Activated naive CD8-positive, alpha-beta T cell treated with anti-CD3 and anti-CD28 coated beads, Interleukin-2, amount 50 U/mL, for 24 hours (primary cell): ENCODE measurements around the gene CIAO2A.

Experiments
- ATAC-seq: fragments of 150-1000 bp; cut with Tn5 transposase; one replicate; pipeline ENCODE4 v1.10.0; 2021
- DNase-seq: peaks from one replicate; pipeline ENCODE4 v3.0.0; 2021
- H3K27ac Mint-ChIP-seq: one replicate; pipeline ENCODE4 v1.8.0; 2021; ENCODE audit warnings: mild to moderate bottlenecking, mixed read lengths
- H3K27me3 Mint-ChIP-seq: one replicate; pipeline ENCODE4 v1.8.0; 2021; ENCODE audit warnings: mixed read lengths
- H3K36me3 Mint-ChIP-seq: one replicate; pipeline ENCODE4 v1.8.0; 2021; ENCODE audit warnings: low read depth, mixed read lengths
- H3K4me1 Mint-ChIP-seq: one replicate; pipeline ENCODE4 v1.8.0; 2021; ENCODE audit warnings: mixed read lengths
- H3K4me3 Mint-ChIP-seq: one replicate; pipeline ENCODE4 v1.8.0; 2021; ENCODE audit warnings: mild to moderate bottlenecking, moderate library complexity, mixed read lengths
- H3K9me3 Mint-ChIP-seq: one replicate; pipeline ENCODE4 v1.8.0; 2021; ENCODE audit warnings: mixed read lengths

Gene CIAO2A

DNA sequence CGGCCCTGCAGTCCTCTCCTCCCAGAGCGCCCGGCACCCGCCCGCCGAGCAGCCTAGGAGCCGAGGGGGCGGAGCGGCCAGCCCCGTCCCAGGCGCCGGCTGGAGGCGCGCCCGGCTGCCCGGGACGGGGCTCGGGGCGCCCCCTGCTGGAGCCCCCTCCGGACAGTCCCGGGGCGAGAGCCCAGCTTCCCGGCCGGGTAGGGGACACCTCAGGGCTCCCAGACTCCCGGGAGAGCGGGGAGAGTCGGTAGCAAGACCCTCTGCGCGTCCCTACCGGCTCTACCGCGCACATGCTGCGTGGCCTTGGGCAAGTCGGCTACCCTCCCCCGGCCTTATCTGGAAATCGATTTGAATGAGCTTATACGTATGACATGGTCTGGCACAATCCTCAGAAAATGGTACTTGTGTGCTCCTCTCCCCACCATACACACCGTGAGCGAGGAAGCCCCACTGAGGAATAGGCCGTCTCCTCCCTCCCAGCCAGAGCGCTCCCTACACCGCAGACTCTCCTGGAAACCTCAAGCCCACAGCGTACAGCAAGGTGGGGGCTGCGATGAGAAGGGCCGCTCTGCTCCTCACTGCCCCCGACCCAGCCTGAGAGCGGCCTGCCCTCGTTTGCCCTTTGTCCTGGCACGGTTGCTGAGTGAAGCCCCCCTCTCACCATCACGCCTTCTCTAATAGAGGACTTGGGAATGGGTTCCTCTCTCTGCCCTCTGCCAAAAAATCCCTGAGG lies 47.1 kb downstream of the CIAO2A start, which contains the start of gene DAPK2:
Gene DAPK2 (minus strand): TSS at position 65 of the 733 bp plus-strand sequence. CDS start 6,224 bp downstream, outside the sequence.
- Mint-ChIP-seq H3K36me3 (no peaks in the 10 kb centered on the region), H3K27me3 (peaks cover 22% of the 10 kb centered on the region), H3K27ac (peak within 1 kb of the TSS; percentile 55), H3K4me3 (peak within 1 kb of the TSS; percentile 76), H3K9me3 (no peaks in the 10 kb centered on the region), H3K4me1 (peaks cover 22% of the 10 kb centered on the region)
- ATAC-seq (peak; percentile 93), DNase-seq (peak; percentile 74)

DNA sequence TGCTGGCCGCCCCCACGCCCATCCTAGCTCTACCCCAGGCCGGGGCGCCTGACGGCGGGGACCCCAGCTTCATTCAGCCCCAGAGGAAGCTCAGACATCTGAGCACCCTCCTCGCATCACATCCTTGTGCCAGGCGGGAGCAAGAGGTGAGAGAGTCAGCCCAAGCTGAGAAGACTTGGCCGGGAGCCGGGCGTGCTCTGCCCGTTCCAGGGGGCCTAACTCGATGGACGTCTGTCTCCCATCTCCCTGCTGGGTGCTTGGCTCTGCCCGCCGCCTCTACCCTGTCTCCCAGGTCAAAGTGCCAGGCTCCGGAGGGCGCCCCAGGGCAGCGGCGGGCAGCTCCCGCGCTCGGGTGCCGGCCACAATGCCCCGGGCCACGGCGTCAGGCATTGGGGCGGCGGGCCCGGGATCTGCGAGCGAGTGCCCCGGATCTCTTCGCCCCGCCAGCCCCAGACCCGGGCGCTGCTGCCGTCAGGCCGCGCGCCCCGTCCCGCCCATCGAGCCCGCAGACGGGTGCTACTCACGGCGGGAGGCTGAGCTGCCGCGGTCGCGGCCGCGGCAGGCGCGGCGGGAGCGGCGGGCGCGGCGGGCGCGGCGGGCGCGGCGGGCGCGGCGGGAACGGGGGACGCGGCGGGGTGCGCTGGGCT lies 47.7 kb downstream of the CIAO2A start:
- Mint-ChIP-seq H3K27ac (no peak overlapping the region), H3K4me3 (peak overlapping the region; percentile 59), H3K27me3 (peaks cover 22% of the 10 kb centered on the region), H3K4me1 (peaks cover 22% of the 10 kb centered on the region), H3K9me3 (no peaks in the 10 kb centered on the region), H3K36me3 (no peaks in the 10 kb centered on the region)
- DNase-seq (no peak), ATAC-seq (peak; percentile 34)

DNA sequence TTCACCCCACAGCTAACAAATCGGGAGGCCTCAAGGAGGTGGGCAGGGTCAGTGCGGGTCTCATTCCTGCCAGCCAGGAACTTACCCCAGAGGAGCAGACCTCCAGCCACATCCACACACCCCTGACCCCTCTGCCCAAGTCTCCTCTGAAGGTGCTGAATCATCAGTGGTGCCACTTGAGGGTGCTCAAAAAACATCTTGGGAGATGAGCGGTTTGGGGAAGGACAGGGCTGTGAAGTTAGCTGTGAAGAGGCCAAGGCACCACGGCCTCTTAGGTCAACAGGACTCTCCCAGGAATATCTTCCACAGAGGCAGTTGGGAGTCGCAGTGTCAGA lies 48.6 kb downstream of the CIAO2A start:
- Mint-ChIP-seq H3K27me3 (peaks cover 22% of the 10 kb centered on the region), H3K9me3 (no peaks in the 10 kb centered on the region), H3K27ac (no peak overlapping the region), H3K4me3 (no peak overlapping the region), H3K36me3 (no peaks in the 10 kb centered on the region), H3K4me1 (peaks cover 20% of the 10 kb centered on the region)
- no peak for DNase-seq
- ATAC-seq = no peak

DNA sequence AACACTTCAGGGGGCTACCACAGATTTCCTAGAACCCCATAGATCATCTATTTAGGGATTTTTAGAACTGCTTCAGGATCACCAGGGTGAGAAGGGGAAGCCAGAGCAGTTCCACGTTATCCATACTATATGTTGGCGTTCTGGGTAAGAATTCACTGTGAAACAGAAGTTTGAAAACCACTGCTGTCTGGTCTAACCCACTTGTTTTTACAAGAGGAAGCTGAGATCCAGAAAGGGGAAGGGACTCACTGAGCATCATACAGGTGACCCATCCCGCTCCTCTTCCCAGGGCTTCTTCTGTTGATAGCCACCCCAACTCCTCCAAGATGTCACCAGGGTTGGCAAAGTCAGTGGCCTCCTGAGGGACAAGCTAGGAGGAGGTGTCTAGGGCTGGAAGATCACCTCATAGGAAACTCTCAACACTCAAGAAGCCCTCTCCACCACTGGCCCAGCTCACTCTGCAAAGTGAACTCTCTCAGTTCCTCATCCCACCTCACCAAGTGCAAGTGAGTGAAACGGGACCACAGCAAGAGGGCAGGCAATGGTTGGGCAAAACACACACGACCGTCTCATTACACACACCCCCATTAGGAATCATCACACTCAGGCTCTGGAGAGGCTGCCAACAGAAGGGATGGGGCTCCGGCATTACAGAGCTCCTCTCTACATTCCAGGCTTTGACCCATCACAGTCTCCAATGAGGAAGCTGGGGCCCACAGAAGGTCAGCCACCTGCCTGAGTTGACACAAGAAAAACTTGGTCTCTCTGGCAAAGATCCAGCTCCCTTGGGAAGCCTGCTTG lies 49.1 kb downstream of the CIAO2A start:
- DNase-seq = no peak
- H3K36me3 Mint-ChIP-seq = no peaks in the 10 kb centered on the region
- ATAC-seq = no peak
- H3K4me3 Mint-ChIP-seq = no peak overlapping the region
- H3K9me3 Mint-ChIP-seq = no peaks in the 10 kb centered on the region
- H3K27me3 Mint-ChIP-seq = peaks cover 22% of the 10 kb centered on the region
- H3K4me1 Mint-ChIP-seq = peaks cover 20% of the 10 kb centered on the region
- no peak overlapping the region for H3K27ac Mint-ChIP-seq

DNA sequence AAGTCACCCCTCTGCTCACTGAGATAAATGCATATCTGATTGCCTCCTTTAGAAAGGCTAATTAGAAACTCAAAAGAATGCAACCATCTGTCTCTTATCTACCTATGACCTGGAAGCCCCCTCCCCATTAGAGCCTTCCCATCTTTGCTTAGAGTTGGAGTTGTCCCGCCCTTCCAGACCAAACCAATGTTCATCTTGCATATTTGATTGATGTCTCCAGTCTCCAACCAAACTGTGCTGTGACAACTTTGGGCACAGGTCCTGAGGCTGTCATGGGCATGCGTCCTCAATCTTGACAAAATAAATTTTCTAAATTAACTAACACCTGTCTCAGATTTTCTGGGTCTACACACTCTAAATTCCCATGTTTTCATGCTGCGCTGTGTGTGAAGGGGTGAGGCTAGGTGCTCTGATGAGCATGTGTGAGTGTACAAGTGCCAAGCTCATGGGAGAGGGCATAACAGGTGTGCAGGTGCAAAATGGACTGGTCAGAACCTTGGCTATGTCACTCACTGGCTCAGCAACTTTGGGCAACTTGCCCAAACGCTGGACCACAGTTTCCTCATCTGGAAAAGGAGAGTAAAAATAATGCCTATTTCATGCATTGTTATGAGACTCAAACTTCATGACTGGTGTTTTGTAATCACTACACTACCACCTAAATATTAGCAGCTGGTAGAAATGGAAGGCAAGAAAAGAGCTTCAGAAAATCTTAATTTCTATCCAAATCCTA lies 54.6 kb downstream of the CIAO2A start:
- H3K4me1 Mint-ChIP-seq = no peaks in the 10 kb centered on the region

DNA sequence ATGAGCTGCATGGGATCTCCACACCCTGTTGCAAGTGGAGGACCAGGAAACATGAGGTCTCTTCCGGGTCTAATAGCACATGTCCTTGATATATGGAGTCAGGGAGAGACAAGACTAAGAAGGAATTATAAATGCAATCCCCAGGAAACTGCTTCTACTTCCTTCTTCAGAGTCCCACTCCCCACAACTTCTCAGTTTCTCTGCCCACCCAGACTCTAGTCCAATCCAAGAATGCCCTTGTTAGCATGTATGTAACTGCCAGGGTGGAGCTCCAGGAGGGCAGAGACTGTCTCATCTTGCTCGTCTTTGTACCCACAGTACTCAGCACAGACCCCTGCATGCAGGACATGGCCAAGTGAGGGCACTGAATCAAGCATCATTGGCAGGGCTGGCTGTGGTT lies 55.7 kb downstream of the CIAO2A start:
- ATAC-seq (no peak), DNase-seq (no peak)
- Mint-ChIP-seq H3K27ac (no peak overlapping the region), H3K36me3 (no peaks in the 10 kb centered on the region), H3K4me1 (peaks cover 1% of the 10 kb centered on the region), H3K9me3 (no peaks in the 10 kb centered on the region), H3K27me3 (no peaks in the 10 kb centered on the region), H3K4me3 (no peak overlapping the region)

More for the DNA sequence above, 54.6 kb downstream of the CIAO2A start:
- ATAC-seq = no peak
- Mint-ChIP-seq H3K4me3 (no peak overlapping the region), H3K27ac (no peak overlapping the region), H3K36me3 (no peaks in the 10 kb centered on the region), H3K27me3 (no peaks in the 10 kb centered on the region), H3K9me3 (no peaks in the 10 kb centered on the region)
- no peak for DNase-seq

DNA sequence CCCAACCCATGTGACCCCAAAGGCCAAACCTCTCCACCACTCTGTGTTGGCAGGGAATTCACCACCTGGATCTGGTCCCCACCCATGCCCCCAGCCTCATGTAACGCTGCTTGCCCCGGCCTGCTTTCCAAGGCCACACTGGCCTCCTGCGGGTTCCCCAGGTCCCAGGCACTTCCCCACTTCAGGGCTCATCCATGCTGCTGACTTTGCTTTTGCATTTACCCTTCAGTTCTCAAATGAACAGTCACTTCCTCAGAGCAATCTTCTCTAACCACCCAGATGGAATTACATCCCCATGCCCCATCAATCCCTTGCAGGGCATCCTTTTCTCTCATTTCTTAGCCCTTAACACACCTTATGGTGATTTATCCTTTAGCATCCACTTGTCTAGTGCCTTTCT lies 56.5 kb downstream of the CIAO2A start:
- Mint-ChIP-seq H3K27ac (no peak overlapping the region), H3K27me3 (no peaks in the 10 kb centered on the region), H3K36me3 (no peaks in the 10 kb centered on the region), H3K4me3 (no peak overlapping the region), H3K4me1 (peaks cover 5% of the 10 kb centered on the region), H3K9me3 (no peaks in the 10 kb centered on the region)
- DNase-seq (no peak), ATAC-seq (no peak)

DNA sequence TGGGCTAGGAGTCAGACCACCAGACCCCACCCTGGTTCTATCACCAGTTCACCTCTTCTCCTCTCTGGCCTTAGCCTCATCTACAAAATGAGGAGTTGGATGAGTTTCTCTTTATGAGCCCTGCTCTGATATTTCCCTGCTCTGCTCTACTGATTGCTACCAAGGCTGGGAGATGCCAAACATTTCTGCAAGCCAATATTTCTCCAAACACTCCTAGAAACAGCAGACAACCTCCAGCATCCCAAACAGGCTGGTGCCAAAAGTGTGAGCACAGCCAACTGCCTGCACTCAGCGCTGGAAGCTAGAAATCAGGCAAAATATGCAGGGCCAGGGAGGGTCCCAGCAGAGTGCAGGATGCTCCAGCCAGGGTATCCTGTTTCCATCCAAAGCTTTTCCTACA lies 58.1 kb downstream of the CIAO2A start:
- Mint-ChIP-seq H3K27ac (no peak overlapping the region), H3K4me1 (peaks cover 9% of the 10 kb centered on the region), H3K27me3 (no peaks in the 10 kb centered on the region), H3K4me3 (no peak overlapping the region), H3K36me3 (no peaks in the 10 kb centered on the region), H3K9me3 (no peaks in the 10 kb centered on the region)
- ATAC-seq = no peak
- DNase-seq = no peak

DNA sequence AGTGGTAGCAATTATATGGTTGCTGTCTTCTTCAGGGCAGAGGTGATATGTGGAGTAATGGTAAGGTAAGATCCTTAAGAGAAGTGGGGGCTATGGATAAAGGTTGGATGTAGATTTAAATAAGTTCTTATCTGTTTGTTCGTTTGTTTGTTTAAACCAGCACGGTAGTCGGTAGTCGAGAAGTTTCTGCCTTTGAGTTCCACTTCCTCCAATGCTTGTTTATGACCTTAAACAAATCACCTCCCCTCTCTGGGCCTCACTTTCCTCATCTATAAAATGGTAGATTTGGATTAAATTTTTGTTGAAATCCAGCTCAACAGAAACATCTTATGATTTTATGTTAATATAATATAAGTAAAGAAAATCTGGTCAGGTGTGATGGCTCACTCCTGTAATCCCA lies 59.1 kb downstream of the CIAO2A start:
- ATAC-seq = no peak
- H3K4me3 Mint-ChIP-seq = no peak overlapping the region
- no peaks in the 10 kb centered on the region for H3K9me3 Mint-ChIP-seq
- no peaks in the 10 kb centered on the region for H3K36me3 Mint-ChIP-seq
- H3K27me3 Mint-ChIP-seq = no peaks in the 10 kb centered on the region
- no peak overlapping the region for H3K27ac Mint-ChIP-seq
- DNase-seq = no peak
- H3K4me1 Mint-ChIP-seq = peaks cover 18% of the 10 kb centered on the region

DNA sequence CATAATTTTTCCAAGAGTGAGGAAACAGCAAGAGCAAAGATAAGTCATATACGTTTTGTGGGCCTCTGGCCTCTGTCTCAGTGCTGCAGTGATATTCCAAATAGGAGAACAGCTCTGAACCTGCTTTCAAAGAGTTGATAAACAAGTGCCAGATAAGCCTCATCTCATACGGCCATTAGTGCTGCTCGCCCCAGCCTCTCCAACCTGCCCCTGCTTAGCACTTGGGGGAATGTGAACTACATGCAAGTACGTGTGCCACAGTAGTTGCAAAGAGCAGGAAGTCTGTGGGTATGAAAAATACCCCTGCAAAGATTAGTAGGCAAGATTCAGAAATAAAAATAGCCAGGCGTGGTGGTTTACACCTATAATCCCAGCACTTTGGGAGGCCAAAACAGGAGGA lies 61.3 kb downstream of the CIAO2A start:
- DNase-seq (no peak), ATAC-seq (no peak)
- no peaks in the 10 kb centered on the region for H3K36me3 Mint-ChIP-seq
- no peaks in the 10 kb centered on the region for H3K9me3 Mint-ChIP-seq
- H3K4me3 Mint-ChIP-seq = no peak overlapping the region
- H3K27ac Mint-ChIP-seq = no peak overlapping the region
- no peaks in the 10 kb centered on the region for H3K27me3 Mint-ChIP-seq
- H3K4me1 Mint-ChIP-seq = peaks cover 39% of the 10 kb centered on the region

DNA sequence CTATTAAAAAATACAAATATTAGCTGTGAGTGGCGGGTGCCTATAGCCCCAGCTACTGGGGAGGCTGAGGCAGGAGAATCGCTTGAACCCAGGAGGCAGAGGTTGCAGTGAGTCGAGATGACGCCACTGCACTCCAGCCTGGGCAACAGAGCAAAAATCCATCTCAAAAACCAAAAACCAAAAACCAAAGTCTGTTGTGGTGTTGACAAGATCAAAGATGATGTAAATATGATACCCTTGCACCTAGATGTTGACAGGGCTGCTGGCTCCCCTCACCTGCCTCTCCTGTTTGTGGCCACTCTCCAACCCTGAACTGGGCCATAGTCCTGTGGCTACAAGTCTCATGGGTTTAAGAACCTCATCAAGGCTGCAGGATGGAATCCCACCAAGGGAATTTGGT lies 63.5 kb downstream of the CIAO2A start:
- H3K27me3 Mint-ChIP-seq = no peaks in the 10 kb centered on the region
- H3K27ac Mint-ChIP-seq = no peak overlapping the region
- H3K4me1 Mint-ChIP-seq = peaks cover 40% of the 10 kb centered on the region
- no peak overlapping the region for H3K4me3 Mint-ChIP-seq
- no peaks in the 10 kb centered on the region for H3K36me3 Mint-ChIP-seq
- DNase-seq = no peak
- no peaks in the 10 kb centered on the region for H3K9me3 Mint-ChIP-seq
- ATAC-seq = no peak

DNA sequence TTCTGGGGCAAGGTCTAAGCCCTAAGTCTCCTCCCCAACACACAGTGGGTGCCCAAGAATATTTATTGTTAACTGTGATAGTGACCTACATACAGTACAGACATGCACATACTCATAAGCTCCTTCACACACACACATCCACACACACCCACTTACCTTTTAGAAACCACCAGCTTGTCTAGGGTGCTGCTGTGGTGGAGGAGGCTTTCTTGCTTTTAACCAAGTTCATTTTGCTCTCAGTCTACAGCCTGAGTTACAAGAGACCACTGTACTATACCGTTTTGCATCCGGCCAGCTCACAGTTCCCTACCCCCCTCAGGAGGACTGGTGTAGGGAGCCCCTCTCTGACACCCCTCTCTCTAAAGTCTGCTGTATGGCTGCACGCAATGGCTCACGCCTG lies 64.0 kb downstream of the CIAO2A start:
- H3K36me3 Mint-ChIP-seq = no peaks in the 10 kb centered on the region
- no peaks in the 10 kb centered on the region for H3K27me3 Mint-ChIP-seq
- DNase-seq (no peak), ATAC-seq (peak; percentile 81)
- H3K9me3 Mint-ChIP-seq = no peaks in the 10 kb centered on the region
- peak overlapping the region; percentile 32 for H3K27ac Mint-ChIP-seq
- no peak overlapping the region for H3K4me3 Mint-ChIP-seq
- H3K4me1 Mint-ChIP-seq = peaks cover 40% of the 10 kb centered on the region

DNA sequence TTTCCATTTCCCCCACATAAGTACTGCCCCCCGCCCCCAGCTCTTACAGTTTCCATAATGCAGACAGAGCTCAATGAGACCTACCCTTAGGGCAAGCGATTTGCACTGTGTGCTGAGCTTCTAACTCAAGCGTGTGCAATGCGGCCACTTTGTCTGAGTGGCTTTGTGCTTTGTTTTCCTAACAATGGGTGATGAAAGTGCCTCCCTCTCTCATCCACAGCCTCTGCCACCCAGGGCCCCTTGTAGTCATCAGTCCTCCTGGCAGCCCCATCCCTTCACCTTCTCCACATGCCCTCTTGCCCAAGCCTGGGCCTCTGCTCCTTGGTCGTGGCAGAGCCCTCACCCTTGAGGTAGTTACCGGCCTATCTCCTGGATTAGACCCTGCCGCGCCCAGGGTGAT lies 64.5 kb downstream of the CIAO2A start:
- no peaks in the 10 kb centered on the region for H3K36me3 Mint-ChIP-seq
- no peaks in the 10 kb centered on the region for H3K27me3 Mint-ChIP-seq
- H3K9me3 Mint-ChIP-seq = no peaks in the 10 kb centered on the region
- ATAC-seq (peak; percentile 31), DNase-seq (no peak)
- peak overlapping the region; percentile 32 for H3K27ac Mint-ChIP-seq
- H3K4me3 Mint-ChIP-seq = no peak overlapping the region
- peaks cover 40% of the 10 kb centered on the region for H3K4me1 Mint-ChIP-seq

DNA sequence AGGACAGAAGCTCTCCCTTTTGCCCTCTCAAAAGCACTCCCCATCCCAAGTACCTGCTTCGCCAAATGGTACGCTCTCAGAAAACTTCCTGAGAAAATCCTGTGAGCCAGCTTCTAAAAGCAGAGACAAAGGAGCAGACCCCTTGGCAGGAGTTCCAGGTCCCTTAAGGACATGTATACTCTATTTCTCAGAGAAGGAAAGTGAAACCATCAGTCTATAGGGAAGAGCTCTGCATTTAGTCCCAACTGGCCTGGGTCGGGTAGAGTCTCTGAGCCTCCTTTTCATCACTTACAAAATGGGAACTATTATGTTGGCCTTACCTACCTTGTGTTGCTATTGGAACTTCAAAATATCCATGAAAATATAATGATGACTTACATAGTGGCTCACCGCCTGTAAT lies 67.0 kb downstream of the CIAO2A start:
- Mint-ChIP-seq H3K9me3 (no peaks in the 10 kb centered on the region), H3K36me3 (no peaks in the 10 kb centered on the region), H3K4me3 (no peak overlapping the region)

More for the DNA sequence above, 67.0 kb downstream of the CIAO2A start:
- DNase-seq (no peak), ATAC-seq (no peak)
- Mint-ChIP-seq H3K4me1 (peaks cover 32% of the 10 kb centered on the region), H3K27ac (no peak overlapping the region), H3K27me3 (no peaks in the 10 kb centered on the region)
